Brain microvascular endothelial cell (primary cell): ENCODE results near the gene NOL4L.

ENCODE experiments used
- DNase-seq: peaks from one replicate; pipeline ENCODE4 v3.0.0-alpha.2; 2020
- H3K27ac ChIP-seq: fragments of 250-450 bp; sonication (Bioruptor Pico); 2 replicates; pipeline ENCODE4 v1.5.1; 2020; ENCODE audit warnings: mild to moderate bottlenecking, moderate library complexity
- H3K27me3 ChIP-seq: fragments of 250-450 bp; sonication (Bioruptor Pico); replicated peaks from 2 replicates; pipeline ENCODE4 v1.5.1; 2020; ENCODE audit warnings: mild to moderate bottlenecking
- H3K36me3 ChIP-seq: fragments of 250-450 bp; sonication (Bioruptor Pico); replicated peaks from 2 replicates; pipeline ENCODE4 v1.5.1; 2020; ENCODE audit warnings: mild to moderate bottlenecking
- H3K4me3 ChIP-seq: 2 replicates; pipeline ENCODE4 v1.5.1; 2011; ENCODE audit warnings: low read depth, mild to moderate bottlenecking, control low read depth, low read length, moderate library complexity
- in situ Hi-C: cut with HindIII; loops from 2 replicates; pipeline ENCODE4 v1.10.0; 2017; ENCODE audit warnings: low sequenced_read_pairs, low pct_ligation_motif_present
- TF ChIP-seq, protein P1 (sequence below): IDR thresholded peaks from 2 replicates; pipeline ENCODE4 v1.5.1; 2011; ENCODE audit warnings: low read depth, mild to moderate bottlenecking, moderate library complexity, low read length, control low read depth, inconsistent platforms; ENCODE audit errors: missing control alignments

NOL4L gene

DNA sequence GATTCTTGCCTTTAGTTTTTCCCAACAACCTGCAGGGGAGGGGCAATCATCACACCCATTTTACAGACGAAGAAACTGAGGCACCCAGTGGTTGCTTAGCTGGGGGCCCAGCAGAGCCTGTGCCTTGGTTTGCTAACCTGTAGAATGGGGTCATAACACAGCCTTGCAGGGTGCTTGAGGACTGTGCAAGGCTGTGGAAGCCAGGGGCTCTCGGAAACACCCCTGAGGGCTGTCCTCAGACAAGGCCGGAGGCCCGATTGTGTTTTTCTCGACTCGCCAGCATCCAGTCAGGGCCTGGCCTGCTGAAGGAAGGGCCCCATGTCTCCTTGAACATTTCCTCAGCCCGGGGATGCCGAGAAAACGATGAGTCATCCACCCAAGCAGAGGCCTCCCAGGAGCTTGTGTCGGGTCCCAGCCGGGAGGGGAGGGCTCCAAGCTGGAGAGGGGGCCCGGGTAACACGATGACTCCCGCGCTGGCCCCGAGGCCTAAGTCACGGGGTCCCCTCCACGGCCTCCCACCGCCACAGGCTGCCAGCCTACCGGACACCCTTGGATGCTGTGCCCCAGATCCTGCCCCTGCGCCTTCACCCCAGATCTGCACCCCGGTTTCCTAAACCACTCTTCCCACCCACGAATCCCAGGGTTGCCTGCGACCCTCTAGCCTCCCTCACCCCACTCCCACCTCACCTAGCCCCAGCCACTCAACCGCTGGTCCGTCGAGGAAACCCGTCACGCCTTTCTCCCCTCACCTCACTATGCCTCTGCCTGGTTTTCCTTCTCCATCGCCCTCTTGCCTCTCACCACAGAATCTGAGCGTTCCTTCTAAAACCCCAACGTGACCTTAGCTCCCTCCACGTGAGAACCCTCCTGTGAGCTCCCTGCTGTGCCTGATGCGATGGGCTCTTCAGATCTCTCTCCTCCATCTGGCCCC, 10.6 kb downstream of the NOL4L start:
- Histone ChIP-seq H3K4me3 (peak overlapping the region; percentile 15), H3K36me3 (no peaks in the 10 kb centered on the region), H3K27ac (peak overlapping the region; percentile 78), H3K27me3 (no peaks in the 10 kb centered on the region)
- DNase-seq, result peak; percentile 91
- TF ChIP-seq, protein P1, sequence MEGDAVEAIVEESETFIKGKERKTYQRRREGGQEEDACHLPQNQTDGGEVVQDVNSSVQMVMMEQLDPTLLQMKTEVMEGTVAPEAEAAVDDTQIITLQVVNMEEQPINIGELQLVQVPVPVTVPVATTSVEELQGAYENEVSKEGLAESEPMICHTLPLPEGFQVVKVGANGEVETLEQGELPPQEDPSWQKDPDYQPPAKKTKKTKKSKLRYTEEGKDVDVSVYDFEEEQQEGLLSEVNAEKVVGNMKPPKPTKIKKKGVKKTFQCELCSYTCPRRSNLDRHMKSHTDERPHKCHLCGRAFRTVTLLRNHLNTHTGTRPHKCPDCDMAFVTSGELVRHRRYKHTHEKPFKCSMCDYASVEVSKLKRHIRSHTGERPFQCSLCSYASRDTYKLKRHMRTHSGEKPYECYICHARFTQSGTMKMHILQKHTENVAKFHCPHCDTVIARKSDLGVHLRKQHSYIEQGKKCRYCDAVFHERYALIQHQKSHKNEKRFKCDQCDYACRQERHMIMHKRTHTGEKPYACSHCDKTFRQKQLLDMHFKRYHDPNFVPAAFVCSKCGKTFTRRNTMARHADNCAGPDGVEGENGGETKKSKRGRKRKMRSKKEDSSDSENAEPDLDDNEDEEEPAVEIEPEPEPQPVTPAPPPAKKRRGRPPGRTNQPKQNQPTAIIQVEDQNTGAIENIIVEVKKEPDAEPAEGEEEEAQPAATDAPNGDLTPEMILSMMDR, result no peak
- in situ Hi-C loops, result no loop called here

GRCh38 chr20:32573167-32573851, 11.8 kb downstream of the NOL4L start:
- Histone ChIP-seq H3K4me3 (no peak overlapping the region), H3K27ac (no peak overlapping the region), H3K27me3 (no peaks in the 10 kb centered on the region), H3K36me3 (no peaks in the 10 kb centered on the region)
- TF ChIP-seq, protein P1, result no peak
- in situ Hi-C loops, result no loop called here
- no peak for DNase-seq

DNA sequence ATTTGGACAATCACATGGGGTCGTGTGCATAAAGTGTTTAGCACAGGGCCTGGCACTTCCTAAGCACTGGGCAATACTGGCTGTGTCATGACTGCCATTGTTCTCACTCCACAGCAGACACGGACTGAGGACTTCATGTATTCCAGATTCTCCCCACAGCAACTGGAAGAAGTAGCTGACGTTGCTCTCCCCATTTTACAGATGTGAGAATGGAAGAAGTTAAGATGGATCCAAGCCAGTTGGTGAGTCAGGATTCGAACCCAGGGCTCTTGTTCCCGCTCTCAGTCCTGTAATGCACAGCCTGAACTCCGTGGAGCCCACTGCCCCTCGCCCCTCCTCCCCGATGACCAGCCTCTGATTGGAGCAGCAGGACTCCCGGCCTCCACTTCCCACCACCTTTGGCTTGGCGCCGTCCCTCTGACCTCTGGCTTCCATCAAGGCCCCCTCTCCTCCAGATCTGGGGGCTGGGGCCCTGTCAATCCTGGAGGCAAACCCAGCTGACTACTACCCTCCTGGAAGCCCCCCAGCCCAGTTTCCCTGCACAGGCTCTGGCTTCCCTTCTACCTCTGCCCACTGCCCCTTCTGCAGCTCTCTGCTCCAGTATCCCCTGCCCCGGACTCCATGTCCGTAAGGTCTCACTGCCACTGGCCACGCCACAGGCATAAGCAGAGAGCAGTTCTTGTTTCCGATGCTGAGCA, 12.7 kb downstream of the NOL4L start:
- Histone ChIP-seq H3K36me3 (no peaks in the 10 kb centered on the region), H3K27ac (no peak overlapping the region), H3K27me3 (no peaks in the 10 kb centered on the region), H3K4me3 (no peak overlapping the region)
- TF ChIP-seq, protein P1, result no peak
- in situ Hi-C loops, result no loop called here
- DNase-seq, result no peak

DNA sequence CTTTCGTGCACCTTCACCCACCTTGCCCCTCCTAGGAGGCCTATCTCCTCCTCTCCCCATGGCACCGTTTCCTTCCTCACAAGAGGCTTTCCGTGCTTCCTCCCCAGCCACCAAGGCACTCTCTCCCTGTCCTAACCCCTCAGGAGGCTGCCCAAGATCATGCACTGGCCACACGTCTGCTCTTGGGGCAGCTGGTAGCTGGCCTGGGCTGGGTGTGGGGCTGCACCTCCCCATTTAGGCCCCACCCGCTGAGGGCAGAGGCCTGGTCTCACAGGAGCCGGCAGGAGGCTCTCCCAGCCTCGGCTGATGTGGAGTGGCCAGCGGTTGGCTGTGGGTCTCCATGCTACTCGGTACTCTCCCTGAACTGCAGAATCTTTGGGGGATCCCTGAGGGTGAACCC, 13.6 kb downstream of the NOL4L start:
- H3K27ac ChIP-seq, result no peak overlapping the region
- DNase-seq, result no peak
- no peaks in the 10 kb centered on the region for H3K36me3 ChIP-seq
- TF ChIP-seq, protein P1, result no peak
- in situ Hi-C loops, result no loop called here
- no peak overlapping the region for H3K4me3 ChIP-seq
- no peaks in the 10 kb centered on the region for H3K27me3 ChIP-seq

DNA sequence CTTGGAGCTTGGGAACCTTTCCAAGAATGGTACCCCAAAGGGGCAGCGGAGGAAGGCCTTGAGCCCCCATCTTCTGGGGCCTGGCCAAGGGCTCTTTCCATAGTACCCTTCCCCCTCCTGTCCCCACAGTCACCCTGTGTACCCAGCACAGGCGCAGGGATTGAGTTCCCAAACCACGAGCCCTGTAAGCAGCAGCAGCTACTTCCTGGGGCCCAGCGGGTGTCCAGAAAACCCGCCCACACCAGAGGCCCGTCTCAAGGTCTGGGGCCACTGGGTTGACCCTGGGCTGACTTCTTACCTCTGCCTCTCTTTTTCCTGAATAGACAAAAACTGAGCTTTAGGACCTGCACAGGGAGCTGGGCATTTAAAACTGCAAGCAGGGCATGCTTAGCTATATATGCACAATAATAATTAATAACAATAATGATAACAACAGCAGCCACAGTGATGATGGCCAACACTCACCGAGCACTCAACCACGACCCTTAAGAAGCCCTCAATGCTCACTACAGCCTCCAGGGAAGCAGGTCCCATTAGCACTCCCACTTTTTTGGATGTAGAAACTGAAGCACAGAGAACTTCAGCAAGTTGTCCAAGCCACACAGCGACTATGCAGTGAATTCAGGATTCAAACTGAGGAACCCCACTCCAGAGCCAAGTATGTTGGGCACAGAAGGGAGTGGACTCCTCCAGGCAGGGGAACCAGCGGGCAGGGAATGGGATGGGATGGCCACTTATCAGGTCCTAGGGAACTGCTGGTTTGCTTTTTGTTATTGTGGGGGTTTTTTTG, 14.5 kb downstream of the NOL4L start:
- H3K27ac ChIP-seq, result peak overlapping the region; percentile 34
- H3K36me3 ChIP-seq, result no peaks in the 10 kb centered on the region
- H3K27me3 ChIP-seq, result no peaks in the 10 kb centered on the region
- no peak overlapping the region for H3K4me3 ChIP-seq
- DNase-seq, result peak; percentile 68
- in situ Hi-C loops, result no loop called here
- TF ChIP-seq, protein P1, result no peak
